NCI-H226 (cell line): ENCODE measurements around the gene CCDC188.

ENCODE experiments used
- DNase-seq: peaks from one replicate; pipeline ENCODE4 v3.0.0-alpha.2; 2015

CCDC188 gene

DNA sequence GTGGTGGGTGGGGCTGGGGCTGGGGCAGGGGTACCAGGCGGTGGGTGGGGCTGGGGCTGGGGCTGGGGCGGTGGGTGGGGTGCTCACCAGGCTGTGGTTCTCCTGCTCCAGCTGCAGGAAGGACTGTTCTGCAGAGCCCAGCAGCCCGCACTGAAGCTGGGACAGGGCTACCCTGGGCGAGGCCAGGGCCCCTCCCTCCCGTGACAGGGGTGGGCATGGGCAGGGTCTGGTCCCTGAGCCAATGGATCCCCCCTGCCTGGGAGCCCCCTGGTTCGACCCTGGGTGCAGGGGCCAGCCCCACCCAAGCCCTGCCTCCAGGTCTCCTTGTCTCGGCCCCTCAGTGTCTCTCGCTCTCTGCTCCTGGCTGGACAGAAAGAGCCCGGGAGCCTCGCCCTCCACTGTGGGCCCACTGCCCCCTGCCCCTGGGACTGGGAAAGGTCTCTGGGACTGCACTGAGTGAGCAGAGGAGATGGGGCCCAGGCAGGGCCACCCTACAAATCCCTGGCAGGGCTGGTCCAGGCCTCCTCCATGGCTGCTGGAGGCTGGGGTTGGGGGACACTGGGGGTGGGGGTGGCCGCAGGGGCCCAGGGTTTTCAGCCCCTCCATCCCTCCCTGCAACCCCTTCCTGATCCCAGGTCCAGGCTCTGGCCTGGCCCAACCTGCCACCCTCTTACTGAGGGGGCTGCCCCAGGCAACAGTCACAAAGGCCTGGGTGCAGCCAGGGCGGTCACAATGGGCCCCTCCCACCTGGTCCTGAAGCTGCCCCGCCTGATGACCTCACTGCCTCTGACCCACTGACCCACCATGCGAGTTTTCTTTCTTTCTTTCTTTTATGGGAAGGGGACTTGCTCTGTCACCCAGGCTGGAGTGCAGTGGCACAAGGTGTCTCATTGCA is at the start of gene CCDC188:
CCDC188 (minus strand) TSS at position 675 of the 895 bp plus-strand sequence; CDS start at position 606, 69 bp downstream.
- DNase-seq = no peak

DNA sequence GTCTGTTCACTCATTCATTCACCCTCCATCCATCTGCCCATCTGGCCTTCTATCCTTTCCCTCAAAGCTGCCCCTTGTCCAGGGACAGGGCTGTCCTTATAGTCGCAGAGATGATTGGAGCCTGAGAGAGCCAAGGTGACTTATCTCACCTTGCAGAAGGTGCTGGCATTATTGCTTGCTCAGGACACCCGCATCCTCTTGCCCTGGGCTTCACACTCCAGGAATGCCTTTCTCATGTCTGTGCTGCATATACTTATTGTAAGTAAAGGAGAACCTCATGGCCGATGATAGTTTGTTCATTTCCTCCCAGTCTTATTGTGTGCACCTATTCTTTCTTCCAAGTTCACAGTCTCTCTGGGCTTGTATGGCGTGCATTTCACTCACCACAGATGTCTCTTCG is 49.1 kb upstream of the CCDC188 start:
- no peak for DNase-seq

DNA sequence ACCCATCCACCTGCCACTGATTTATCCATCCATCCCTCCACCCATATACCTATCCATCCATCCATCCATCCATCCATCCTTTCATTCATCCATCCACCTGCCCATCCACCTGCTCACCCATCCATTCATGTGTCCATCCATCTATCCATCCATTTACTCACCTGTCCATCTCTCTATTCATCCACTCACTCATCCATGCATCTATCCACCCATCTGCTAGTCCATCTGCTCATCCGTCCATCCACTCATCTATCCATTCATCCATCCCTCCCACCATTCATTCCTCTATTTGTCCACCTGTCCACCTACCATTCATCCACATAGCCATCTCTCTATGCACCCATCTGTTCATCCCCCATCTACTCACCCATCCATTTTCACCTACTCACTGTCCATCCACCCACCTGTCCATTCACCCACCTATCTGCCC is 48.6 kb upstream of the CCDC188 start:
- no peak for DNase-seq

DNA sequence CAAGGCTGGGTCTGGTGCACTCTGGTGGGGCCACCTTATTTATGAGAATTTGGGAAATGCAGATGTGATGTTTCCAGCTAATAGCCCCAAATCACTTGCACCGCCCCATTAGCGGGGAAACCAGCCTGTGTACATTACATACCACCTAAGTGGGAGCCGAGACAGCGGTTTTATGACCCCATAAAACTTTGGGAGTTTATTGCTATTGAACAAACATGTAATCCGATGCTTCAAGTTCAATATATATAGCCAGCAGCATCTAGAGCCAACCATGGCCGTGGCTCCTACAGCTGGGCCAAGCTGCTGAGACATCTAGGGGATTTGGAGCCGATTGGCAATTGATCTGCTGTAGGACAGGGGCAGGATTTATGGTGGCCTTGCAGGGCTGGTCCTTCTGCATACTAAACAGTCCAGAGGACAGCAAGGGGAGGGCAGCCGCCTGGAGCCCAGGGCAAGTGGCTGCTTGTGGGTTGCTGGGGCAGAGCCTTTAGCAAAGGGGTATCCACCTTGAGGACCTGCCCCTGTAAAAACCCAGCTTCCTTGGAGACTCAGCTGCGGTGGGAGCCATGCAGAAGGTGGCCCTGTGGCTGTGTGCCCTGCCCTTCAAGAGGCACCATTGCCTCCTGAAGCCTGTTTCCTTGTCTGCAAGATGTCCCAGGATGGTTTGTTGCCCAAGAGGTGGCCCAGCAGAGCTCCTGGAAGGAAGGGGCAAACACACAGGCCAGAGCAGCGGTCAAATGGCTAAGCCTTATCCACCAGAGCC is 47.9 kb upstream of the CCDC188 start:
- DNase-seq = no peak

DNA sequence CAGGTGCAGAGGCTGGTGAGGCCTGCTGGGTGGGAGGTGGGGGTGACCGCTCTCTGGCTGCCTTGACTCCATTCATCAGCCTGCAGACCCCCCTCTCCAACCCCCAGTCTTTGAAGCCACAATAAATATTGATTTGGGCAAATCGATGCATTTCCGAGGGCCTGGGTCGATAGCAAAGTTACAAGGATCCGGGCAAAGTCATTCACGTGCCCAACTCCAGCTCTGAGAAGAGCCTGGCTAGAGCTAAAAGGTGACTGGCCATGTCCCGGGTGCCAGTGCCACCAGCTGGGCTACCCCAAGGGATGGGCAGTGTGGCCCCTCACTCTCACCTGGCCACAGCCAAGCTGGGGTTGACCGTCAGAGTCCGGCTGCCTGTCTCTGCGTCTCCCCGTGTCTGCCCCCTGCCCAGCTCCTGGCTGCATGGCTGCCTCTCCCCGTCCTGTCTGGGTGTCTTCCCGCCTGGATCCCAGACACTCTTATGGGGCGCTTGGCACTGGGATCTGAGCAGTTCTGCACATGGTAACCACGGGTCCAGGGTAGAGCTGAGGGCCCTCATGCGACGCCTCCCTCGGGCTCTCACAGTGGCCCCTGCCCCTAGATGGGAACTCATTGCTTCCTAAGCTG is 46.7 kb upstream of the CCDC188 start:
- DNase-seq = no peak

DNA sequence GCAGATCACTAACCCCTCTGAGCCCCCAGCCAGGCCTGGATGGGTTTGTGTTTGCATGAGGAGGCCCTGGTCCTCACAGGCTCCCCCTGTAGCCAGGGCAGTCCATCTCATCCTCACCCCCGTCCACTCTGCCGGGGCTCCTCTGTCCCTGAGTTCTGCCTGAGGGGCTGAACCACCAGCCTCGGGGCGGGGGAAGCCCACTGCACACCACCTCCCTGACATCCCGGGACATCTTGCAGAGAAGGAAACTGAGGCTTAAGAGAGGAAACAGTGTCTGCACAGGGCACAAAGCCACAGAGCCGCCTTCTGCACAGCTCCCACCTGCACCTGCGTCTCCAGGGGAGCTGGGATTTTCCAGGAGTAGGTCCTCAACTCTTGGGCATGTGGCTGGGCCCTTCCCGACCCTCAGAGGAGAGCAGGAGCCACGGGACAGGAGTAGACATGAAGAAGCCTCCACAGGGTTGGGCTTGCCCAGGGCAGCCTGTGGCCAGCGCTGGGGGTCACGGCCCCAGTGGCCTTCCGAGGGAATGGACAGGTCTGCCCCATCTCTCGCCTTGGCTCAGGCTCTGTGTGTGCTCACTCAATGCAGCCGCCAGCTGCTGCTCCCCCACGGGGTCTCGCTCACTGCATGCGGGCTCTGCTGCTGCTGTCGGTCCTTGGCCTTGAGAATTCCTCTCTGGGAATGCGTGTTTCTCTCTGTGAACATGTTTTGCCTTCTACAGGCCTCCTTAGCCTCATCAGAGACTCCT is 45.4 kb upstream of the CCDC188 start:
- DNase-seq = no peak

DNA sequence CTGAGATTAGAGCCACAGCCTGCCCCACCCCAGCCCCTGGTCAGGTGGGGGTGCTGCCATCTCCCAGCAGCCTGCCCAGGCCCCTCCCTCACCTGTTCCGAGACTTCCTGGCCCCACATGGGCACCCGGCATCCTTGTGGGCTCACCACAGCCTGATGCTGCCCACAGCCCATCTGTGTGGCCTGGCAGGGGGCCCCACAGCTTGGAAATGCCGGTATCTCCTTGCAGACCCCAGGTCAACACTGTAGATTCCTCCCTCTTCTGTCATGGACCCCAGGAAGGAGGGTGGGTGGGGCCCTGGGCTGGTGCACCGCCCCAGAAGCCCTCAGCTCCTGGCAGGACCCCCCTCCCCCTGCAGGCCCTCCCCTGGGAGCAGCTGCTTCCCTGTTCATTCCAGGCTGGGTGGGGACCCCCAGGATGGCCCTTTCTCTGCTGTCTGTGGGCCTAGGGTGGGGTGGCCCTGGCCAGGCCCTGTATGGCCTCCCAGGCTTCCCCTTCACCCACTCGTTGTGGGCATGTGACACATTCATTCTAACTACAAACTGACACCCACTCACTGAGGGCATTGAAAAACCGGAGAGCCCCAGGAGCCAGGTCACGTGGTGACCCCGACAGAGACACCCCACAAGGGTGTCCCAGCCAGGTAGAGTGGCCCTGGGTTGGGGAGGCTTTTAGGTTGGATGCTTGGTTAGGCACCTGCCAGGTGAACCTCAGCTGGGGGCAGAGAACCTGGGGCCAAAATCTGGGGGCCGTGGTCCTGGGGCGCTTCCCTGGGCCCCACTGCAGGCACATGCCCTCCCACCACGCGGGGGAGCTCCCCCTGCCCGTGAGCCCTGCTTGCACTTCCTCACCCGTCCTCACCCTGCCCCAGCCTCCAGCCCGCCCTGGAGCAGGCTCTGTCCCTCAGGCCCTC is 44.1 kb upstream of the CCDC188 start:
- DNase-seq = no peak

DNA sequence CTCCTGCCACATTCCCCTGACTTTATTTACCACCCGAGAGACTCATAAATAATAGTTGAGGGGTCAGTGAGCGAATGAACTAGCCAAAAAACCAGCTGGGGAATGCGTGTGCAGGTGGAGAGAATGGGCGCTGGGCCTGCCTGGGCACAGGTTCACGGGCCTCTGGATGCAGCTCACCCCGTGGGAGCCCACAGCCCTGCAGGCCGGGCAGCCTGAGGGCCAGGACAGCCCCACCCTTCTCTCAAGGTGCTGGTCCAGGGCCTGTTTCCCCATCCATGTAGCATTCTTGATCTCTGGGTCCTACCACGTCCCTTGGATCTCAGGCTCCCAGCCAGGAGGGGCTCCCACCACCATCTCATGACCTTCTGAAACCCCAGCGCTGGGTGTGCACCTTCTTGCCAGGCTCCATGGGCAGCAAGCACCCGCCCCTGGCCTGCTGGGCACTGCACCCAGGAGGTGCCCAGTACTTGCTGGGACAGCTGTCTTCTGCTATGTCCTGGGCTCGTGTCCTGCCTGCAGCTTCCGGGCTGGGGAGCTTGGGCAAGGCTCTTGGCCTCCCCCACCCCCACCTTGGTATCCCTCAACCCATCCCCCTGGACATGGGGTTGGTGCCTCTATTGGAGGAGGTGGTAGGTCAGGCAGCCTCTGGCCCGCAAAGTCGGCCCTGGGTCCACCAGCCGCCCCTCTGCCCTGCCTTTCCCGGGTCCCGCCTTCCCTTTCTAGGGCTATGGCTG is 43.1 kb upstream of the CCDC188 start:
- no peak for DNase-seq

DNA sequence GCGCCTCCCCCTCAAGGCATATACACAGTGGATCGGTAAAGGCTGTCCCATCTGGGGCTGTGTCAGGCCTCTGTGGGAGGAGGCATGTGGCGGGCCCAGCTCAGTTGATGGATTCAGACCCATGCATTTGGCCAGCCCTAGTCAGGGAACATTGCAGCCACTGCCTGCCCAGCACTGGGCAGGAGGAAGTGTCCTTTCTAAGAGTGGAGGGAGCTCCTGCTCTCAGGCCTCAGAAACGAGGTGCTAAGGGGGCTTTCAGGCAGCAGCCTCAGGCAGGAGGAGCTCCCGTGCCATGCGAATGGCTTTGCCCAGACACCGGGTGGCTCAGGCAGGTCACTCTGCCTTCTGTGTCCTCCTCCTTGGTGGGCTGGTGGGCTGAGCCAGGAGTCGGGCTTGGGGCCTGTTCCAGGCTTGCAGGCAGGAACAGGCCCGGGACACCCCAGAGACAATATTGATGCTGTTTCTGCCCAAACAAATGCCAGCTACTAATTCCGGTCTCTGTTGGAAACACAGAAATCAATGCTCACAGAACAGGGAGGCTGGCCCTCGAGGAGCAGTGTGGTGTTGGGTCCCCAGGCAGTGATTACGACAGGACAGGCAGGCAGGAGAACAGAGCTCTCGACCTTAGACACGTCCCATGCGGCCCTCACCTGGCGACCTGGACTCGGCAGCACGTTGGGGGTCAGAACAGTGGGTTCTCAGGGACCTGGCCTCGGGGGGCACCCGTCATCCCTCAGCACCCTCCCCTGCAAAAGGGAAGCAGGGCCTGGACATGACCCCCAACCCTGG is 42.3 kb upstream of the CCDC188 start:
- no peak for DNase-seq

DNA sequence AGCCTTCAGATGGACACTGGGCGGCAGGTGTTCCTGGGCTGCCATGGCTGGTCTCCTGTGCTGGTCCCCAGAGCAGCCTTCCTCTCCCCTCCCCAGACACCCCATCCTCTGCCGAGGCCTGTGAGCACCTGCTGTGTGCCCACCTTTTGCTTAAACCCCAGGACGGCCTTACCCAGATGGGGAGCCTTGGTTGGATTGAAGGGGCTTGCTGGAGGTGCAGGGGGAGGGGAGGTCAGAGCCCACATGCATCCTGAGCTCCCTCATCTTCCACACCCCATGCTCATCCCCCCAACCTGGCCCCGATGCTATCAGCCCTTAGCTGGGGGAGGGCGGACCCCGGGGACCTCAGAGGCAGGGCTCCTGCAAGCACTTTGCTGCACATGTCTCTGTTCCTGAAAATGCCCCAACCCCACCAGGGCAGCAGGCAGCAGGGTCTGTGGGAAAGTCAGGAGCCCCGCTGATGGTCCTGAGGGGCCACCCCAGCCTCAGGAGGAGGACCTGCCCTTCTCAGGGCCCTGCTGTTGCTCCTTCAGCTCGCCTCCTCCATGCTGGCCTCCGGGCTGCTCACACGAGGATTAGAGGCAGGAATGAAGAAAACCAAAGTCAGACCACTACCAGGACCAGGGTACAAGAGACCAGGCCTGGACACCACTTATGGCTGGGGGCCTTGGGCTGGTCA is 41.6 kb upstream of the CCDC188 start:
- DNase-seq = no peak

DNA sequence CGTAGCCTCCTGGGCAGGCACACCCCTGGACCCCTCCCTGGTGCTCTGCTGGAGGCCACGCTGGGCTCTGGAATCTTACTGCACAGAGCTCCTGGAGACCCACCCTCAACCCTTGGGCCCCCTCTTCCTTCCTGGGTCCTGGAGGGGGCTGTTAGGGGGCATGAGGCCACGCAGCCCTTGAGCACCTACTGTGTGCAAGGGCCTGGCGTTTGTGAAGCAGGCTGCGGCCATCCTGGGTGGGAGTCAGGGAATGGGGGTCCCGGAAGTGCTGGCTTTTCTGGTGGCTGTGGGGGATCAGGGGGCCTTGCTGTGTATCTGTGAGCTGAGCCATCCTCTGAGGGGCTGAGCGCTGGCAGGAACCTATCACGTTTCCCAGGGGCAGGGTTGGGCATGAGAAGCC is 40.9 kb upstream of the CCDC188 start:
- no peak for DNase-seq

DNA sequence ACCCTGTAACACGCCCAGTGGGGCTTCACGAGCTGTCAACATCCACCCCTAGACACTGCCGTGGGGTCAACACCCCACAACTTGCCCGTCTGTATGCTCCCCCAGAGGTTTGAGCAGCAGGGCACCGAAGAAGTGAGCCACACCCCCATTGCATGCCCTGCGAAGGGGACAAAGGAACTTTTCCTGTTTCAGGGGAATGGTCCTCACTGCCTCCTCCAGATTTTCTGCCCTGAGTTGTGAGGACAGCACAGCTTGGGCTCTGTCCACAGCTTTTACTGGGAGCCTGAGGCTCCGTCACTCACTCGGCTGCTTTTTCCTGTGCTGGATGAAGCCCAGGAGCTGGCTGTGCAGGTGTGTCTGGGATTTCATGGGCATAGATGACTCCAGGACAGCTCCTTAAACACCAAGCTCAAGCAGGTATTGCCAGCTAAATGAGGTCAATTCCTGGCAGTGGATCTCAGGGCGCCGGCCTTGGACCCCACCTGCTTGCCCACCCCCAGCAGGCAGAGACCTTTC is 40.2 kb upstream of the CCDC188 start:
- DNase-seq = no peak

DNA sequence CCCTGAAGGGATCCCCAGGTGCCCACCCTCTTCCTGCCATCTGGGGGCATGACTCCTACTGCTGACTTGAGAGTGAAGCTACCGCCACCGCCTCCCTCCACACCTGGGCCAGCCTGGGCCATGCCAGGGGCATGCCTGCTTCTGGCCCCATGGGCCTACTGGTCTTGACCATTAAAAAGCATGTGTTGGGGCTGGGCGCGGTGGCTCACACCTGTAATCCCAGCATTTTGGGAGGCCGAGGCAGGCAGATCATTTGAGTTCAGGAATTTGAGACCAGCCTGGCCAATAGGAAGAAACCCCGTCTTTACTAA is 37.7 kb upstream of the CCDC188 start:
- no peak for DNase-seq

DNA sequence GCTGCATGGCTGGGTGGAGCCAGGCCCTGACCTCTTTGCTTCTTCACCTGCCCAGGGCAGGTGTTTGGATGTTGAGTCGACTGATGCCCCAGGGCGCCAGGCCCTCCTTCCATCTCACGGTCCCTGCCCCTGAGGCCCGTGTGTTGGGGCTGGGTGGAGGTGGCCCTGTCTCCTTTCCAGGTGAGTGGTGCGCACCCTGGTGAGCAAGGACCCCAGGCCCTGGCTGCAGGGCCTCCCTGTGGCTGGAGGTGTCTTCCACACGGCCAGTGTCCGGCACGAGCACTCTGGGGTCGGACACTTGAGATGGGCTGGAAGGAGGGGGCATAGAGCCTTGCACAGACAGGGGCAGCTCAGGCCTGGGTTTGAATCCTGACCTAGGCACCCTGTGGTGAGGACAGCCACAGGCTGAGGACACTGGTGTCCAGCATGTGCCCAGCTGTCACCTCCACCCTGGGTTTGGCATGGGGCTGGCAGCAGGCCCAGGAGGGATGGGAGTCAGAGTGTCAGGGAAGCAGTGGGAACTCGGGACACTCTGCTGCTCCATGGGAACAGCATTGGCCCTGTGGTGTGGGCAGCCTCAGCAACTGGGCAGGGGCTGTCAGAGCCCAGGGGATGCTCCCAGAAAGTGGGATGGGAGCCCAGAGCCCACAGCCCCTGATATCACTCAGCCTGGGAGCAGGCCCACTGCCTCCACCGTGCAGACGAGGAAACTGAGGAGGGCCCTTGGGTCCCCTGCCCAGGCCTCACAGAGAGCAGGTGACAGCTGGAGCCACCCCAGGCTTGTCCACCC is 37.1 kb upstream of the CCDC188 start:
- DNase-seq = no peak

DNA sequence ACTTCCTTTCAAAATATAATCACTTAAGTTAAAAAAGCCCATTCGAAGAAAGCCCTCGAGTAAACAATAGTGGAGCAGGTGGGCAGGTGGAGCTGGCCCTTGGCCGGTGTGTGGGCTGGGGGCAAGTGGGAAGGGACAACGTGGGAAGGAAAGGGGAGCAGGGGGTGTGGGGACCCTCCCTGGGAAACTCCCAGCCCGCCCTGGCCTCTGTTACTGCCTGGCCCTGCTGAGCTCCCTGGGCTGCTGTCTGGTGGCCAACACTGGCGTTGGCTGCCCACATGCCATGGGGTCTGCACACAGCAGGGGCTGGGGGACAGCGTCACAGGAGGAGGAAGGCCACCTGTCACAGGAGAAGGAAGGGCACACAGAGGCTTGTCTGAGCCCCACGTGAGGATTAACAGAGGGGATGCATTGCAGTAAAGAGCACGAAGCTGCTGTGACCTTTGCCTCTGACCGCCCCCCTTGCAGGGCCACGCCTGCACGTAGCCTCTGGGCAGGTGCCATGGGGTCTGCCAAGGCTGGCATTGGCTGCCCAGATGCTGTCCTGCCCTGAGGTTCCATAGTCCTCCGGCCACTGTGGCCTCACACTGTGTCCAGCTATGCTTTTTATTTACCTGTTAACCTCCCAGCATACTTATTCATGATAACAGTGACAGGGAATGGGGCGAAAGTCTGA is 36.2 kb upstream of the CCDC188 start:
- DNase-seq = no peak

DNA sequence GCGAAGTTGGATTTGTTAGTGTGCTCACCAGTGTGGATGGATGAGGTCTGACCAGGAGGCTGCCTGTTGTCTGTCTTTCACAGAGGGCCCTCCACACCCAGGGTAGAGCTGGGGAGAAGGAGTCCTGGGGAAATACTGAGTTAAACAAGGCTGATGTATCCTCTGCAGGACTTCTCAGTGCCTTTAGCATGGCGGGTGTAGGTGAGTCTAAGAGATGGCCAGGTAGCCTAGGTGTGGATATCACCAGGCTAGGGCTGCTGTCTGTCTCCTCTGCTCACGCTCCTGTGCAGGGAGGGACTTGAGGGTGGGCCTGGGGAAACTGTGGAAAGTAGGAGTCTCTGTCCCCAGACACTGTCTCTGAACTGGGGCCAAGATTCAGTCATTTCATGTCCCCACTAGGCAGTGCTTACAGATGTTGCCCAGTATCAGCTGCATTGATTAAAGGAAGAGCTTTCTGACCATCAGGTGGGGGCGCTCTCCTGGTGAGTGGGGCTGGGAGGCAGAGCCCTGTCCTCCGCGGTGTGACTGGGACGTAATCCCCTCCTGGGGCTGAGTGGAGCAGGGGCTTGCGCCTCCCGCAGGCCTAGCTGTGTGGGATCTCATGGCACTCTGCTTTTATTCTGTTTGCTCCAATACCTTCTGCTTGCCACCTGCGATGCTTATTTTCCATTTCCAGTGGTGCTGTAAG is 35.5 kb upstream of the CCDC188 start:
- no peak for DNase-seq

DNA sequence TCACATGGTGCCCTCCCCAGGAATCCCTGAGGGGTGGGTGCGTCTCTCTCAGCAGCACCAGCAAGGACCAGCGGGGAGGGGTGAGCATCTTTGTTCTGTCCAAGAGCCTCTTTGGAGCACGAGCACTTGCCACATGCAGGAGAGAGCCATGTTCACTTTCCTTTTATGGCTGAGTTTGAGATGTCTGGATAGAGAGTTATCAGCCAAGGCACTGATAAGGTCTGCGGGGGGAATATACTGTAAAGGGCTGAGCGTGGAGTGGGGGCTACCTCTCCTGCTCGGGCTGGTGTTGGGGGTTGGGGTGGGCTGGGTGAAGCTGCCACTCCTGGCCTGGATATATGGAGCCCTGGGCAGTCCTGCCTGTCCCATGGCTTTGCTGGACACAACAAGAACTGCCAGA is 34.9 kb upstream of the CCDC188 start:
- no peak for DNase-seq
